CD14-positive monocyte (primary cell): ENCODE results near the gene PIAS4. TPM values are rescaled to one million over a fixed set of nuclear protein-coding genes. Genes with fewer than 3 reads are reported as not detected.

ENCODE experiments used
- DNase-seq, 3 donors: peaks; one replicate each; pipeline ENCODE4 v3.0.0-alpha.2; 2011 to 2022
- H2AFZ ChIP-seq: 2 replicates; pipeline ENCODE4 v1.6.0; 2012; ENCODE audit warnings: mild to moderate bottlenecking, low read depth, low read length, inconsistent platforms; ENCODE audit not compliant: insufficient read depth, poor library complexity, severe bottlenecking
- H3K27ac ChIP-seq, 2 donors: 1 replicate in 1 of 2; 2 replicates in 1 of 2; pipeline ENCODE4 v1.5.1; 2012 to 2013; ENCODE audit warnings: low read length in 2 of 2, control low read depth in 1 of 2, inconsistent platforms in 1 of 2, low read depth in 1 of 2, mild to moderate bottlenecking in 1 of 2
- H3K27me3 ChIP-seq, 2 donors: one replicate each; pipeline versions ENCODE4 v1.6.0 to v1.6.1; 2011 to 2013; ENCODE audit warnings: low read length in 2 of 2; ENCODE audit not compliant: control insufficient read depth in 2 of 2, insufficient read depth in 2 of 2
- H3K36me3 ChIP-seq, 2 donors: replicated peaks in 1 of 2; 1 replicate in 1 of 2; 2 replicates in 1 of 2; pipeline versions ENCODE4 v1.5.1 to v1.6.1; 2012 to 2013; ENCODE audit warnings: low read length in 2 of 2, control low read depth in 1 of 2, inconsistent platforms in 1 of 2, mild to moderate bottlenecking in 1 of 2; ENCODE audit not compliant: insufficient read depth in 2 of 2, control insufficient read depth in 1 of 2
- H3K4me1 ChIP-seq, 2 donors: 1 replicate in 1 of 2; 2 replicates in 1 of 2; pipeline versions ENCODE4 v1.5.1 to v1.6.1; 2012 to 2013; ENCODE audit warnings: low read length in 2 of 2, control low read depth in 1 of 2, inconsistent platforms in 1 of 2, mild to moderate bottlenecking in 1 of 2, moderate library complexity in 1 of 2; ENCODE audit not compliant: insufficient read depth in 2 of 2, control insufficient read depth in 1 of 2
- H3K4me2 ChIP-seq: replicated peaks from 2 replicates; pipeline ENCODE3; 2012; ENCODE audit warnings: low read length, moderate library complexity, mild to moderate bottlenecking; ENCODE audit not compliant: poor library complexity, severe bottlenecking; ENCODE audit errors: extremely low read depth
- H3K4me3 ChIP-seq, 3 experiments: fragments of 200-600 bp in 1 of 3; sonication (generic) in 1 of 3; replicated peaks in 1 of 3; 1 replicate in 2 of 3; 2 replicates in 1 of 3; pipeline ENCODE4 v1.5.1; 2011 to 2013; ENCODE audit warnings: low read length in 3 of 3, mild to moderate bottlenecking in 3 of 3, control low read depth in 2 of 3, low read depth in 2 of 3, inconsistent platforms in 1 of 3, moderate library complexity in 1 of 3
- H3K79me2 ChIP-seq: 2 replicates; pipeline ENCODE4 v1.6.0; 2012; ENCODE audit warnings: mild to moderate bottlenecking, control low read depth, inconsistent platforms, low read length, moderate library complexity; ENCODE audit not compliant: insufficient read depth
- H3K9ac ChIP-seq: 2 replicates; pipeline ENCODE4 v1.6.0; 2017; ENCODE audit warnings: low read length, mild to moderate bottlenecking; ENCODE audit not compliant: insufficient read depth, poor library complexity, severe bottlenecking
- H3K9me3 ChIP-seq, 2 donors: replicated peaks in 1 of 2; 1 replicate in 1 of 2; 2 replicates in 1 of 2; pipeline versions ENCODE4 v1.5.1 to v1.6.1; 2012 to 2013; ENCODE audit warnings: low read length in 2 of 2, control low read depth in 1 of 2; ENCODE audit not compliant: control insufficient read depth in 1 of 2, insufficient read depth in 1 of 2
- H4K20me1 ChIP-seq: 2 replicates; pipeline ENCODE4 v1.6.0; 2012; ENCODE audit warnings: mild to moderate bottlenecking, low read length, control low read depth, moderate library complexity; ENCODE audit not compliant: insufficient read depth
- H3K27ac Mint-ChIP-seq, 7 donors: one replicate each; pipeline ENCODE4 v1.8.0; 2020; ENCODE audit warnings: mild to moderate bottlenecking in 7 of 7, mixed read lengths in 7 of 7, moderate library complexity in 6 of 7, inconsistent platforms in 2 of 7
- H3K27me3 Mint-ChIP-seq, 3 donors: one replicate each; pipeline ENCODE4 v1.8.0; 2021 to 2022; ENCODE audit warnings: low read depth in 3 of 3, mild to moderate bottlenecking in 3 of 3, mixed read lengths in 3 of 3, moderate library complexity in 3 of 3, inconsistent platforms in 1 of 3
- H3K36me3 Mint-ChIP-seq, 2 donors: one replicate each; pipeline ENCODE4 v1.8.0; 2020; ENCODE audit warnings: mixed read lengths in 2 of 2, inconsistent platforms in 1 of 2, mild to moderate bottlenecking in 1 of 2
- H3K4me1 Mint-ChIP-seq: one replicate; pipeline ENCODE4 v1.8.0; 2020; ENCODE audit warnings: mild to moderate bottlenecking, mixed read lengths
- H3K4me3 Mint-ChIP-seq, 2 donors: one replicate each; pipeline ENCODE4 v1.8.0; 2020; ENCODE audit warnings: mild to moderate bottlenecking in 2 of 2, mixed read lengths in 2 of 2, moderate library complexity in 1 of 2
- H3K9me3 Mint-ChIP-seq, 7 donors: one replicate each; pipeline ENCODE4 v1.8.0; 2020 to 2022; ENCODE audit warnings: mixed read lengths in 7 of 7, mild to moderate bottlenecking in 6 of 7, moderate library complexity in 6 of 7, inconsistent platforms in 2 of 7
- CTCF ChIP-seq: fragments of 200-600 bp; IDR thresholded peaks from one replicate; pipeline ENCODE4 v1.8.0; 2022; ENCODE audit warnings: antibody characterized with exemption, mild to moderate bottlenecking
- WGBS: methylation state at CpG from one replicate; pipeline ENCODE4 v1.1.5; 2013; ENCODE audit warnings: missing lambda C conversion rate; ENCODE audit not compliant: insufficient coverage; 5-methylcytosine and 5-hydroxymethylcytosine counted together
- intact Hi-C, 2 donors: fragments of 100-400 bp; cut with micrococcal nuclease; formaldehyde crosslinking; loops; one replicate each; pipeline versions ENCODE4 v1.15.0 to v1.15.1; 2023
- polyA plus RNA-seq, 3 donors: library from polyadenylated mRNA; depleted of rRNA in 1 of 3; unstranded in 2 of 3; stranded (reverse) in 1 of 3; fragments of 300-500 nt in 2 of 3; fragments of >200 nt in 1 of 3; fragmentation: Illumina TruSeq in 2 of 3; gene quantifications; 1 replicate in 2 of 3; 2 replicates in 1 of 3; pipeline ENCODE4 v1.2.3, GENCODE V29; 2012 to 2021

The PIAS4 gene
- polyA plus RNA-seq, 3 donors = 2.3 to 8.1 (median 5.9) TPM

DNA sequence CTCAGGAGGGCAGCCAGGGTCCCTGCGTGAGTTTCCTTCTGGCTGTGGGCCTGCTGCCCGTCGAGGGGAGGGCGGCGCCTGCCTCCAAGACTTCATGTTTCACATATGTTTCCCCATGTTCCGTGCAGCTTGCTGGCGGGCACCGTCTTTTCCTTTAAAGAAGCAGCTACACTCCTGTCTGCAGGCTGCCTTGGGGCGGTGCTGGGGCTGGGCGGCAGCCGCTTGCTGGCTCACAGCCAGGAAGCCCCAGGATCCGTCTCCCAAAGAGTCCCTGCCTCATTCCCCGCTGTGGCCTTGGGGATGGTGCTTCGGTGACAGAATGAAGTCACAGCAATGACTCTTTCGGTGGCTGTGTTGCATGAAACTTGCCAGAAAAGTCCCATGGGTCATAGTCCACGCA, 24.9 kb downstream of the PIAS4 start:
- H3K27ac Mint-ChIP-seq = peak overlapping the region in 1 of 7 donors; percentile 24
- Histone ChIP-seq H3K9ac (no peak overlapping the region), H3K9me3 (no peaks in the 10 kb centered on the region), H4K20me1 (peaks cover 57% of the 10 kb centered on the region), H2AFZ (no peak overlapping the region), H3K79me2 (peaks cover 2% of the 10 kb centered on the region), H3K36me3 (peaks cover 62 to 87% of the 10 kb centered on the region in 2 donors), H3K4me2 (no peak overlapping the region), H3K4me3 (no peak overlapping the region), H3K4me1 (peaks cover 9 to 11% of the 10 kb centered on the region in 2 donors), H3K27ac (no peak overlapping the region), H3K27me3 (no peaks in the 10 kb centered on the region)
- DNase-seq = no peak
- peaks cover 5% of the 10 kb centered on the region for H3K4me1 Mint-ChIP-seq
- peaks cover 13 to 46% of the 10 kb centered on the region in 2 donors for H3K36me3 Mint-ChIP-seq
- H3K9me3 Mint-ChIP-seq = no peaks in the 10 kb centered on the region
- no peak for TF ChIP-seq CTCF
- intact Hi-C loops = loop anchor here in 1 of 2 donors (5.0 kb wide), 1 partner anchor 55 kb away; no protein-coding TSS in a partner anchor
- no peak overlapping the region for H3K4me3 Mint-ChIP-seq
- WGBS = 95% methylated on average over 16 of the region's 16 CpGs
- peaks cover 0 to 2% (median 0%) of the 10 kb centered on the region in 3 donors for H3K27me3 Mint-ChIP-seq

- Histone ChIP-seq H3K36me3 (peaks cover 61 to 86% of the 10 kb centered on the region in 2 donors), H3K4me2 (no peak overlapping the region), H2AFZ (no peak overlapping the region), H3K9me3 (no peaks in the 10 kb centered on the region), H4K20me1 (peaks cover 60% of the 10 kb centered on the region), H3K27ac (no peak overlapping the region), H3K4me1 (peaks cover 9 to 11% of the 10 kb centered on the region in 2 donors), H3K4me3 (no peak overlapping the region), H3K79me2 (peaks cover 4% of the 10 kb centered on the region), H3K27me3 (no peaks in the 10 kb centered on the region), H3K9ac (no peak overlapping the region)
- no peak overlapping the region for H3K4me3 Mint-ChIP-seq
- no peak for TF ChIP-seq CTCF
- H3K9me3 Mint-ChIP-seq = no peaks in the 10 kb centered on the region
- peak overlapping the region in 2 of 7 donors; percentile 24 to 30 for H3K27ac Mint-ChIP-seq
- peaks cover 5% of the 10 kb centered on the region for H3K4me1 Mint-ChIP-seq
- intact Hi-C loops = loop anchor here in 1 of 2 donors (5.0 kb wide), 1 partner anchor 54 kb away; no protein-coding TSS in a partner anchor
- peaks cover 0 to 2% (median 0%) of the 10 kb centered on the region in 3 donors for H3K27me3 Mint-ChIP-seq
- WGBS = 94% methylated on average over 55 of the region's 63 CpGs
- no peak for DNase-seq
- H3K36me3 Mint-ChIP-seq = peaks cover 15 to 50% of the 10 kb centered on the region in 2 donors
Observed at GRCh38 chr19:4033028-4033956, 25.8 kb downstream of the PIAS4 start.
